NK-92 (cell line): ENCODE results near the gene CCDC82.

Source experiments
- DNase-seq: peaks from one replicate; lab custom pipeline; 2025; ENCODE audit not compliant: unreplicated experiment; lab: John Stamatoyannopoulos, UW

The CCDC82 gene

GRCh38 chr11:96329855-96330510 lies 59.7 kb downstream of the CCDC82 start:
- no peak for DNase-seq

DNA sequence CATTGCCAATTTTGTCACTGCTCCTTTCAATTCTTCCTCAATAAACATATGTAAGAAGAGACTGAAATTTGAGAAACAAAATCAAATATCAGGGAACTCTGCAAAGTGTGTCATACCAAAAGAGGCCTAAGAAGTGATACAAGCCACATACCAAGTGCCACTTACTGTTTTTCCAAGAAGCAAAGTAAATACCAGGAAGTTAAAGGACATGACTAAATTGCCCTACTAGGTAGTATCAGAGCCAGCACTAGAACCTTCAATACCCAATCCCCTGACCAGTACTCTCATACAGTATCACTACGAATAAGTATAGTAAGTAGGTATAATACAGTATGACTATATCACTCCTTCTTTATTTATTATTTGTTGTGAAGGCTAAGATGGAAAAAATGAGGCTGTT lies 60.3 kb downstream of the CCDC82 start:
- DNase-seq = no peak

DNA sequence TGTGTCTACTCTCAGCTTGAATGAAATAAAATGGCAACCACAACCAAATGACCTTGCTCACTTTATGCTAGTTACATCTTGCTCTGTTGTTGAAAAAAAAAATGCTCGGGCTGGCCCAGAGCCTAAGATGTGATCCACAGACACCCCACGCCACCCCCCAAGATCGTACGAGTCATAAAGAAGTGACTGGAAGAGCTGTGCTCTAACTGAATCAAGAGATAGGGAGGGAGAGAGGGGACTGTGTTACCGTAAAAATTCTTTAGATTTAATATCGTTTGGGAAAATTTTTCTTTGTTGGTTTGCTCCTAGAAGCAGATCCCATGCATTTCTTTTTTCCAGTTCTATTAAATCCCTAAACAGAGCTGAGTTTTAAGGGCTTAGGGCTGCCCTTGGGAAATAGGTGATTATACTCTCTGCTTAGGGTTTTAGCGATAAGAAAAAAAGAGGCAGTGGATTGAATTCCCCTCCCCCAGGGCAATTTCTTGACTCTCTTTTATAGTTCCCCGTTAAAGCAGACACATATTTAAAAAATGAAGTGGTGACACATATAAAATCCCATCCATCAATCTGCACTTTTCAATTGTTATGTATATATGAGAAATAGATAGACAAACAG lies 61.2 kb downstream of the CCDC82 start:
- DNase-seq = no peak

DNA sequence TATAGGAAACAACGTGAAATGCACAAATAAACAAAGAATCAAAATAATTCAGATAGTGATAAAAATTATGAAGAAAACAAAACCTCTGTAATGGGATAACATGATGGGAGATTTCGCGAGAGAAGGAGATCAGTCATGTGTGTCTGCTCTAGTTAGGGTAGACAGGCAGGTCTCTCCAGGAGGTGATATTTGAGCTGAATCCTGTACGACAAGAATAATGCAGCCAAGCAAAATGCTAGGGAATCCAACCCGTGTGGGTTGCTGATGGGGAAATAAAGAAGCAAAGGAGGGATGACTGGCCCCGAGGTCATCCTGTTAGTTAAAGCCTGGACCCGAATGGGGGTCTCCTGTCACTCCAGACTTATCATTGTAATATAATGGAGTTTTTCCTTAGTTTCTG lies 62.8 kb downstream of the CCDC82 start:
- DNase-seq = no peak

DNA sequence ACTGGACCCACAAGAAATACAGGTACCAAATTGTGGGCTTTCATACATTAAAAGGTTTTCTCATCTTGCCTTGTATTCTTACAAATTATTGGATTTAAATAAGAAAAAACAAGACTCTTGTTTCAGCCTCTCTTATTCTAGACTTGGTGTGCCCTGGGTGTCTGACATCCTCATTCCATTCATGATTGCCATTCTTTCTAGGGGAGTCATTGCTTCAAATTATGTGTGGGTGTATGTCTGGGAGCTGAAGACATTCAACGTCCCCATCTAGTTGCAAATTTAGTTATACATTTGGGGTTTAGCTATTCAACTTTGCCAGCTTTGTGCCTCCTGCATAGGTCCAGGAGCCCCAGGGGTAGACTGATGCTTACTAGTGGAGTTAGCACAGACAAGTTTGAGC lies 64.8 kb downstream of the CCDC82 start:
- DNase-seq = no peak

DNA sequence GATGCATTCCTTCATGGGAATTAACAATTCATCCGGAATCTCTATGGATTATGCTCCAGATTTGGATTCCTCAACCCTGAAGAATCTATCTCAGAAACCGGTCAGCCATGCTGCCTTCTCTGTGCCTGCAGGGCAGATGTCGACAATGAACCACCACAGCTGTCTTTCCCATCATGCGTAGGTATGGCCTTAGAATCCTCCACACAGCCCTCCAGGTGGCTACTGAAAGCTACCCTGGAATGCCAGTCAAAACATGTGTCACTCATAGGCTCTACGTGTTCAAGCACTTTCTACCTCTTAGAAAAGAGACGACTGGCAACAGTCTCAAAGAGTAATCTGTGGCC lies 66.1 kb downstream of the CCDC82 start:
- no peak for DNase-seq

DNA sequence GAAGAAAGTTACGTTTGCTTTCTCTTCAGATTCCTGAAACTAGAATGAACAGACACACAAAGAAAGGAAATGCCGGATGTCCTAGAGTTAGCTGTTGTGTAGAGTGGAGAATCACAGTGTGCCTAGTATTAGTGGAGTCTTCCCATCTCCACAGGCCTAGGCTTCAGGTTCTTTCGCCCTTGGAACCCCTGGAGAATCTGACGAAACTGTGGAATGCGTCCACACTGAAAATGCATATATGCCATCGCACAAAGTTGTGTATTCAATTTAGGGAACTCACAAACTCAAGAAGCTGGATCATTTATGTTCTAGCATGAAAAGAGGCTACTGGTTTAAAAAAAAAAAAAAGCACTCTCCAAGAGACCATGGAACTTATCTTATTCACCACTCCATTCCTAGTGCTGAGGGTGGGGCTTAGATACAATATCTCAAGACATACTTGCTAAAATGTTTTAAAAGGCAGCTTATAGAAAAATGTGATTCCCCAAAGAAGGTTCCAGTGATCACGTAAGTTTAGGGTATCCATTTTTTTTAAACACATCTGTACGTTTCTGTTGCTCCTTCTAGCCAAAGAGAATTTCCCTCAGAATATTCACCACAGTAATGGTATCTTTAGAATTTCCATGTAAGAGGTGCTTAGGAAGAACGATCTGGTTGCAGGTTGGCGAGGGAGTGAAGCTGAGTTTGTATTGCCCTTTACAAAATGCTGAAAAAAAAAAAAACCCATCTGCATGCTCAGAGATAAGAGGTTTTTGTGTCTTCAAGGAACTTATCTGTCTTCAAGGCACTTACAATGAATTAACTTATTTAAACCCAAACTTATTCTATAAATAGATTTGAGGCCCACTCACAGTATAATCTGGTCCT lies 66.7 kb downstream of the CCDC82 start:
- no peak for DNase-seq

DNA sequence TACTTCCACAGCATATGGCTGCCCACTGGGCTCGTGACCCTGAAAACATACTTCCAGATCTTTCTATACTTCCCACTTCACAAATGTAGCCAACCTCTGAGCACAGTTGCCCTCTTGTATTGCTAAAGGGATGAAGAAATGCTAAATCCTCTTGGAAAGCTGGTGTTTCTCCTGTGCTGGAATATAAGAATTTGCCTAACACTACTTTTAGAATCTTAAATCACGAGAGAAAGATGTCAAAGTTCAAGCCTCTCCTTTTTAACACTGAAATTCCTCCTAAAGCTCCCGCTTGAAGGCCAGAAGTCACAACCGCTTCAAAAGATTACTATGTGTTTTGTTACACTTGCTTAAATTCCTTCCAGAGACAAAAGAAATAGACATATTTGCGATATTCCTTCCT lies 68.6 kb downstream of the CCDC82 start:
- DNase-seq = no peak

DNA sequence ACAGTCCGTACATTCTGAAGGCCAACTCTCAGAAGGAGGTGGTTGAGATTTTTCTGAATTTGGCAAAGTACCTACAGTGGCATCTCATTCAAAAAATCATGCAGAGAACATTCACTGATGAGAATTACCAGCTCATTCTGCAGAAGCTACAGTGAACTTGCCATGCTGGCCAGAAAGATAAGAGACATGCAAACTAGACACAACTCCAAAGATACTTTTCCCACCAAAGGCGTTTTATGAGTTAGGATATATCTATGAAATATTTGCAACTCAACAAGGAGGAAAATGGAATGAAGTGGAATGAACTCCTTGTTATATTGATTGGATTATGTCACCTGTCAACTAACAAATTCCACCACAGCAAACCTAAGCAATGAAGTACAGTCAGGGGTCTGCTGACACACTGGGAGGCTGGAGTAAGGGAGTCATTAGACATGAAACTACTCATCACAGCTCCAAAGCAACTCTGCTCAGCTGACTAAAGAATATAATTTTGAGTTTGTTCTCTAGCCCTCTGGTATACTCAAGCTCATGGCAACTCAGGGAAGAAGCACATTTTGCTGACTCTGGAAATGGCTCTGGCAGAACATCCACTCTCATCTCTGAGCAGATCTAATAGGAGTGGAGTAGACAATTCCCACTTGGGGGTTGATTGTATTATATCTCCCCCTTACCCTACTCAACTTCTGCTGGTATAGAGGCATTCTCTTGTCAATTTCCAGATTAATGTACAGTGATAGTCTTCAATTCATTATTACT lies 69.6 kb downstream of the CCDC82 start:
- no peak for DNase-seq

GRCh38 chr11:96318850-96319249 lies 70.9 kb downstream of the CCDC82 start:
- no peak for DNase-seq

- no peak for DNase-seq
These were observed 71.3 kb downstream of the CCDC82 start for GRCh38 chr11:96318399-96318798.

- DNase-seq = no peak
These were observed 71.7 kb downstream of the CCDC82 start for GRCh38 chr11:96317985-96318384.

DNA sequence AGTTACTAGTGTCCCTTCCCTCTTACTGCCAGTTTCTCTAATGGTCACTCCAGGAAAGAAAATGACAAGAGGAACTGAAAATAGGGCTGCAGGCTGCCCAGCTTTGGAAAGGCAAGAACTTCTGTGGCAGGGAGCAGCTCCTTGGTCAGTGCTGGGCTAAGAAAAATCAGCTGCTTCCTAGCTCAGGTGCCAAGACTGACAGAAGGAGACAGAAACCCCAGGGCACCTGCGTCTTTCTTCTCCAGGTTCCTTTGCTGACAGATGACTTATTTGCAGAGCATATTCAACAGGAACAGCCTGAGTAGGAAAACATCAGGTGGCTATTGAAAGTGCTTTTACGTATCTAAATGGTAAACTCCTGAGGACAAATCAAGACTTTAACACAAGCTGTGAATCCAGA lies 72.1 kb downstream of the CCDC82 start:
- no peak for DNase-seq

DNA sequence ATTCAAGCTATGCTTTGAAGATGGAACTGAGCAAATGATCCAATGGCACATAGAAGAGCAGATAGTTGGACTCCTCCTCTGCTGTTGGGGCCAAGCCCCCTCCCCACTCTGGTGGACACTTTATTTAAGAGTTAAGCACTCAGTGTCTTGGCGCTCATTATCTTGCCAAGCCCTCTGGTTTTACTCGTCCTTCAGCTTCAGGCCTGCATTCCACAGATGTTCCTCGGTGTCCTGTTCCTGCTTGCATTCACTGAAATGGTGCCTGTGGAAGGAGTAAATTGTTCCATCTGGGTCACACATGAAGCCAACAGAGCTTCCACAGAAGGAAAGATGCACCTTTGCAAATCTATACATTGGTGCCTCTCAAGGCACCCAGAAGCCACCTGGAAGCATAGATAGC lies 72.8 kb downstream of the CCDC82 start:
- DNase-seq = no peak

DNA sequence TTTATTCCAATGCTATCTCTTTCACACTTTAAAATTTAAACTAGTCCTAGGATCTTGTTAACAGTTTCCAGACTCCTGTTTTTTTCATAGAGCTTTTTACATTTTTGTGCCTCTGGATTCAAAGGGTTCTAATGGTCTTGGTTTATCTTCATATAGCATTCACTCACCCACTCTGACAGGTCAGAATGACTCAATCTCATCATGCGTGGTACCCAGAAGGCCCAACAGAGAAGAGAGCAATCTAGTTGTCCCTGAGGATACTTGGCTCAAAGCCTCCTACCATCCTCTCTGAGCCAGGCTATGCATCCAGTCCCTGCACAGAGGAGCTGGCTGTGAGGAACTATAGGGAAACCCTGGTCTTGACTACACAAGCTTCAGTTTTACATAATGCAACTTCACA lies 74.2 kb downstream of the CCDC82 start:
- DNase-seq = no peak

GRCh38 chr11:96314326-96315020 lies 75.2 kb downstream of the CCDC82 start:
- no peak for DNase-seq

- DNase-seq = no peak
These were observed 76.5 kb downstream of the CCDC82 start for GRCh38 chr11:96313163-96313562.

GRCh38 chr11:96311120-96311568 lies 78.6 kb downstream of the CCDC82 start:
- no peak for DNase-seq

DNA sequence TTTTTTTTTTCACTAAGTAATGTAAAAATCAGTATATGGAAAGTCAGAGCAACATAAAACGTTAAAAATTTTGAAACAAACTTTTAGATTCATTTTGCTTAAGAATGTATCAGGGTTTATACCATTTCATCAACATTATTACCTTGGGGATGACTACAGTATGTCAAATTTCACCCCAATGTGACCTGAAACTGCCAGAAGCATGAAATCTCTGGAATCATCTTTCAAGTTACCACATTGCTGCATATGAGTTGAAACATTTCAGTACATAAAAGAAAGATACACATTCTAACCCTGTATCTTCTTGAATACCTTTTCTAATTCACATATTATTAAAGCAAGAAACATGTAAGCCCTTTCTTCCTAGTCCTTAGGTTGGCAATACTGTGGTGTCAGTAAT lies 79.5 kb downstream of the CCDC82 start:
- no peak for DNase-seq

GRCh38 chr11:96309643-96310017 lies 80.1 kb downstream of the CCDC82 start:
- DNase-seq = no peak
